ENCODE data around the gene NALF2. TPM values are rescaled to one million over a fixed set of nuclear protein-coding genes. Genes with fewer than 3 reads are reported as not detected.

NALF2 gene
- total RNA-seq, 1 experiment from 2014 or later = 5.1 TPM

- no peak for DNase-seq (ENCODE audit: low read depth, low spot score)
- in situ Hi-C loops (cut with HindIII; ENCODE audit: low pct_unique_long_range_greater_than_20kb, low sequenced_read_pairs) = no loop called here
These were observed 6.9 kb downstream of the NALF2 start for GRCh38 chrX:69510914-69511513.

GRCh38 chrX:69522052-69522451, 17.9 kb downstream of the NALF2 start:
- in situ Hi-C loops (cut with HindIII; ENCODE audit: low pct_unique_long_range_greater_than_20kb, low sequenced_read_pairs) = no loop called here
- no peak for DNase-seq (ENCODE audit: low read depth, low spot score)

- in situ Hi-C loops (cut with HindIII; ENCODE audit: low pct_unique_long_range_greater_than_20kb, low sequenced_read_pairs) = no loop called here
These were observed 19.2 kb downstream of the NALF2 start for GRCh38 chrX:69523314-69523713.

GRCh38 chrX:69524781-69525363, 20.7 kb downstream of the NALF2 start:
- in situ Hi-C loops (cut with HindIII; ENCODE audit: low pct_unique_long_range_greater_than_20kb, low sequenced_read_pairs) = no loop called here
- no peak for DNase-seq (ENCODE audit: low read depth, low spot score)

More at GRCh38 chrX:69523314-69523713, 19.2 kb downstream of the NALF2 start:
- no peak for DNase-seq (ENCODE audit: low read depth, low spot score)

GRCh38 chrX:69530306-69530705, 26.2 kb downstream of the NALF2 start:
- in situ Hi-C loops (cut with HindIII; ENCODE audit: low pct_unique_long_range_greater_than_20kb, low sequenced_read_pairs) = no loop called here
- no peak for DNase-seq (ENCODE audit: low read depth, low spot score)

- in situ Hi-C loops (cut with HindIII; ENCODE audit: low pct_unique_long_range_greater_than_20kb, low sequenced_read_pairs) = no loop called here
These were observed 27.1 kb downstream of the NALF2 start for GRCh38 chrX:69531031-69531755.

GRCh38 chrX:69535661-69536060, 31.5 kb downstream of the NALF2 start:
- in situ Hi-C loops (cut with HindIII; ENCODE audit: low pct_unique_long_range_greater_than_20kb, low sequenced_read_pairs) = no loop called here
- DNase-seq (ENCODE audit: low read depth, low spot score) = no peak

More at GRCh38 chrX:69531031-69531755, 27.1 kb downstream of the NALF2 start:
- DNase-seq (ENCODE audit: low read depth, low spot score) = no peak

- DNase-seq (ENCODE audit: low read depth, low spot score) = peak; percentile 61
- in situ Hi-C loops (cut with HindIII; ENCODE audit: low pct_unique_long_range_greater_than_20kb, low sequenced_read_pairs) = no loop called here
These were observed 34.3 kb downstream of the NALF2 start for GRCh38 chrX:69538321-69538876.

- no peak for DNase-seq (ENCODE audit: low read depth, low spot score)
- in situ Hi-C loops (cut with HindIII; ENCODE audit: low pct_unique_long_range_greater_than_20kb, low sequenced_read_pairs) = no loop called here
These were observed 35.3 kb downstream of the NALF2 start for GRCh38 chrX:69539437-69539836.

GRCh38 chrX:69541956-69542355, 37.8 kb downstream of the NALF2 start:
- in situ Hi-C loops (cut with HindIII; ENCODE audit: low pct_unique_long_range_greater_than_20kb, low sequenced_read_pairs) = no loop called here
- DNase-seq (ENCODE audit: low read depth, low spot score) = no peak

GRCh38 chrX:69543572-69543971, 39.4 kb downstream of the NALF2 start:
- in situ Hi-C loops (cut with HindIII; ENCODE audit: low pct_unique_long_range_greater_than_20kb, low sequenced_read_pairs) = no loop called here
- DNase-seq (ENCODE audit: low read depth, low spot score) = no peak

- peak; percentile 4 for DNase-seq (ENCODE audit: low read depth, low spot score)
- in situ Hi-C loops (cut with HindIII; ENCODE audit: low pct_unique_long_range_greater_than_20kb, low sequenced_read_pairs) = no loop called here
These were observed 42.3 kb downstream of the NALF2 start for GRCh38 chrX:69546417-69546816.

- in situ Hi-C loops (cut with HindIII; ENCODE audit: low pct_unique_long_range_greater_than_20kb, low sequenced_read_pairs) = no loop called here
- DNase-seq (ENCODE audit: low read depth, low spot score) = no peak
These were observed 42.9 kb downstream of the NALF2 start for GRCh38 chrX:69546978-69547377.

GRCh38 chrX:69551421-69552009, 47.4 kb downstream of the NALF2 start:
- no peak for DNase-seq (ENCODE audit: low read depth, low spot score)
- in situ Hi-C loops (cut with HindIII; ENCODE audit: low pct_unique_long_range_greater_than_20kb, low sequenced_read_pairs) = no loop called here

GRCh38 chrX:69552512-69552911, 48.4 kb downstream of the NALF2 start:
- DNase-seq (ENCODE audit: low read depth, low spot score) = no peak
- in situ Hi-C loops (cut with HindIII; ENCODE audit: low pct_unique_long_range_greater_than_20kb, low sequenced_read_pairs) = no loop called here
